GM21717 (cell line): ENCODE measurements around the gene SMYD3.
"Not testable (repeated sequence)": the region's sequence is repeated elsewhere in the genome, so short reads cannot be mapped to it uniquely, and the experiment has no call there.

ENCODE experiments used
- ATAC-seq: cut with Tn5 transposase; IDR thresholded peaks from one replicate; pipeline ENCODE4 v1.9.1; 2021; ENCODE audit warnings: mild to moderate bottlenecking, moderate library complexity; ENCODE audit not compliant: unreplicated experiment

Gene SMYD3

GRCh38 chr1:245978915-245979314 is 528.2 kb downstream of the SMYD3 start:
- ATAC-seq = no peak

DNA sequence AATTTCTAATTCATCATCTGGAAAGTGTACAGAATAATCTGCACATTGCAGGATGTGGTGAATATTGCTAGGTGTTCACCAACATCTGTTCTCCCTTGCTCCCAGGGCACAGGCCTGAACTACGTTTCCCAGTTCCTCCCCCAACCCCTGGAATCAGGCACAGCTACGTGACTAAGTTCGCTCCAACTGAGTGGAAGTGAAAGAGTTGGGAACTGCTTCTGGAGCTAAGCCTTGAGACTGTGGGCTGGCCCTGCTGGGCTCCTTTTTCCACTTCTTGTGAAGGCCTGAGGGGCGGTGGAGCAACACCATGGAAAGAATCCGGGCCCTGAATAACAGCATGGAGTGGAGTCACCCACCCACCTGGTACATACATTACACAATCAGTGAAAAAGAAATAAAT is 534.6 kb downstream of the SMYD3 start:
- no peak for ATAC-seq

GRCh38 chr1:245971711-245972085 is 535.4 kb downstream of the SMYD3 start:
- no peak for ATAC-seq

GRCh38 chr1:245971076-245971710 is 535.9 kb downstream of the SMYD3 start:
- ATAC-seq = not testable (repeated sequence)

- ATAC-seq = no peak
Observed at GRCh38 chr1:245969283-245969682, 537.8 kb downstream of the SMYD3 start.

DNA sequence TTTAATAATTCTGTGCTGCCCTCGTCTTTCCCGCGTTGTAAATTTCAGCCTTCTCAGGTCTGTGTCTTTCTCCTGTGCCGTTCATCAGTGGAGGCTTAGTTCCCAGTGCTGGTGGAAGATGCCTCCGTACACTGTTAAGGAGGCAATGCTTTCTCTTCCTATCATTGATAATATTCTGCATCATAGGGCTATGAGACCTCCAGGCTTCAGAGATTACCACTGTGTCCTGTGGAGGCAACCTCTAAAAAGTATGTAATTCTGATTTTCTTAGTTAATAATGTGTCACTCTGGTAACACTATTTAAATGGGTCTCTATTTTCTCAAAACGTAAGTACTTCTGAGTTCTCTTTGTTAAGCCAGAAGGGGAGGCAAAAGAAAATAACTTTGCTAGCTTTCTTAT is 538.3 kb downstream of the SMYD3 start:
- ATAC-seq = no peak

DNA sequence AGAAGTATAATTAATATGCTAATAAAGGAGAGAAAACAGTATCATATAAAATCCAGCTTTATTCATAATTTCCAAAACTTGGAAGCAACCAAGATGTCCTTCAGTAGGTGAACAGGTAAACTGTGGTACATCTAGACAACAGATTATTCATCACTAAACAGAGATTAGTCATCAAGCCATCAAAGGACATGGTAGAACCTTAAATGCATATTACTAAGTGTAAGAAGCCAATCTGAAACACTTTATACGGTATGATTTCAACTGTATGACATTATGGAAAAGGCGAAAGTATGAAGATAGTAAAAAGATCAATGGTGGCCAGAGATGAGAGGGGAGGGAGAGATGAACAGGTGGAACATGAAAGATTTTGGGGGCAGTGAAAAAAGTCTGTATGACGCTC is 541.7 kb downstream of the SMYD3 start:
- ATAC-seq = no peak

- ATAC-seq = no peak
Observed at GRCh38 chr1:245963649-245964048, 543.4 kb downstream of the SMYD3 start.

- no peak for ATAC-seq
Observed at GRCh38 chr1:245962453-245962852, 544.6 kb downstream of the SMYD3 start.

DNA sequence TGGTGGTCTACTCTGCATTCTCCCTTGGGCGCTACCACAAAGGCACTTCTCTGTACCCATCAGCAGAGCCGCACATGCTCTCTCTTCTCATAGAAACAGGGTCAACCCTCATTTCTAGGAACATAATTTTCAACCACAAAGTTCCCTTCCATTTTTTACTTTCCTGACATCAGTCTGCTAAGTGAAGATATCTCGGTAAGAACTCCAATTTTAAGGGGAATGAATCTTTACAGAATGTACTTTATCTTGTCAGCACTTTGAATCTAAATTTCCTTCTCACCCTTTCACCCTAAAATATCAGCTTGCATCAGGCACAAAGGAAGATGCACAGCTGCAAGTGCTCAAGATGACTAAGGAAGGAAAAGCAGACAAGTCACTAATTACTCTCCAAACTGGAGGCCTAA is 545.9 kb downstream of the SMYD3 start:
- ATAC-seq = no peak

GRCh38 chr1:245960171-245960570 is 546.9 kb downstream of the SMYD3 start:
- ATAC-seq = no peak

GRCh38 chr1:245958016-245958415 is 549.1 kb downstream of the SMYD3 start:
- no peak for ATAC-seq

- ATAC-seq = no peak
Observed at GRCh38 chr1:245957427-245957826, 549.7 kb downstream of the SMYD3 start.

DNA sequence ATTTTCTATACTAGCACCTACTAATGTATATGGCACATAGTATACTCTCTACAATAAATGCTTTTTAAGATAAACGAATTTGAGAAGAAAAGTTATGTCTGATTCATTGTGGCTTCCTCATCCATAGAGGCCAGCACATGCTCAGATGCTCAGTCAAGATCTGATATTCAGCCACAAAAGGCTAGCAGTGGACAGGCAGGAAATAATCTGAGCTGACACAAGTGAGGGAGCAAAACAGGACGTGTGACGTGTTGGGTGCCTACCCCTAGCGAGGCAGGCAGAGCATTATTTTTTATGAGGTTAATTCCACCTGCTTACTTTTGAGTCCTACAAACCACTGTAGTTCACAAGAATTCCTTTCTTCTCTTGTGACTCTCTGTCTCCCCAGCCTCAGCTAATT is 550.9 kb downstream of the SMYD3 start:
- ATAC-seq = no peak

GRCh38 chr1:245953876-245954660 is 553.0 kb downstream of the SMYD3 start:
- peak; percentile 66 for ATAC-seq

DNA sequence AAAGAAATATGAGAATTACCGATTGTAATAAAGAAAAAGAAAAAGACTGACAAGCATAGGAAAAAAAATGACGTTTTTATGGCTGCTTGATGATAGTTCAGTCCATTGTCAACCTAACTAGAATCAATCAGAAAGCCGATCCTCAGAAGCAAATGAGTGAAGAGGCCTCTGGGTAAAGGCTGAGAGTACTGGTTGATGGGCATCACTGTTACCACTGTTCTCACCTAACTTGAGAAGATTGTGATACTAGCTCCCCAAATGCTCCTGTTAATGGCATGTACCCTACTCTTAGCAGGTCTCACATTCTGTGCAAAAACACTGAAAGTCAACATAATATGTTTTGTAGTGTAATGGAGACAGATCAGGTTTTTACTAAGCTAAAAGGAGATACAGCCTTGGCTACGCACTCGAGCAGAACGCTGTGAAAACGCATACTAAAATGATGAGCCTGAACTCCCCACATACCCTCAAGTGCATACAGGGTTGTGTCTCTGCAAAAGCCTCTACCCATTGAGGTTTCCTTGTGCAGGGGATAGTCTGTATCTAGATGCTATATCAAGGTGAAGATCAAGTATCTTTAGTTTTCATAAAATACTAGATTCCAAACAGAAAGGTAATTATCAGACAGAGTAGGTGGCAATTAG is 554.6 kb downstream of the SMYD3 start:
- ATAC-seq = no peak

DNA sequence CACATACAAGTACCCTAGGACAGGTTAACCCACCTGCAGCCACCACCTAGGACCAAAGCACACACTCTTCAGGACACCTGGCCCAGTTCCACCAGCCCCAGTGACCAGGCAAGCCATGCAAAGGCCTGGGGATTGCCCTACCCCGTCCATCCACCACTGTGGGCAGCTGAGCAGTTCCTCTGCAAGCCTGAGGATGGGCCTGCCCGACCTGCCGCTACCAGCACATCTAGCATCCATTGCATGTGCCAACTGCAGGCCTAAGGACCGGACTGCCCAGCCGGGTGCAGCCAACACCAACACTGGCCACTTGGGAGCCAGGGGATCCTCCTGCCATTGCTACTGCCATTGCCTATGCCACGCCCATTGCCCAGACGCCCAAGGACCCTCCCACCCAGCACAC is 558.3 kb downstream of the SMYD3 start:
- ATAC-seq = no peak

GRCh38 chr1:245946905-245947304 is 560.2 kb downstream of the SMYD3 start:
- ATAC-seq = no peak

DNA sequence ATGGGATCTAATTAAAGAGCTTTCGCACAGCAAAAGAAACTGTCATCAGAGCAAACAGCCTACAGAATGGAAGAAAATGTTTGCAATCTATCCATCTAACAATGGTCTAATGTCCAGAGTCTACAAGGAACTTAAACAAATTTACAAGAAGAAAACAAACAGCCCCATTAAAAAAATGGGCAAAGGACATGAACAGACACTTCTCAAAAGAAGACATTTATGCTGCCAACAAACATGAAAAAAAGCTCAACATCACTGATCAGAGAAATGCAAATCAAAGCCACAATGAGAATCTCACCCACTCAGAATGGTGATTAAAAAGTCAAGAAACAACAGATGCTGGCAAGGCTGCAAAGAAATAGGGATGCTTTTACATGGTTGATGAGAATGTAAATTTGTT is 561.9 kb downstream of the SMYD3 start:
- not testable (repeated sequence) for ATAC-seq

DNA sequence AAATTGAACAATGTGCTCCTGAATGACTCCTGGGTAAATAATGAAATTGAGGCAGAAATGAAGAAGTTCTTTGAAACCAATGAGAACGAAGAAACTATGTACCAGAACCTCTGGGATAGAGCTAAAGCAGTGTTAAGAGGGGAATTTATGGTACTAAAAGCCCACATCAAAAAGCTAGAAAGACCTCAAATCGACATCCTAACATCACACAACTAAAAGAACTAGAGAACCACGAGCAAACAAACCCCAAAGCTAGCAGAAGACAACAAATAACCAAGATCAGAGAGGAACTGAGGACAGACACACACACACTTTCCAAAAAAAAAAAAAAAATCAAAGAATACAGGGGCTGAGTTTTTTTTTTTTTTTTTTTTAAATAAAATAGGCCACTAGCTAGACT is 564.2 kb downstream of the SMYD3 start:
- ATAC-seq = no peak

GRCh38 chr1:245941771-245942170 is 565.3 kb downstream of the SMYD3 start:
- ATAC-seq = not testable (repeated sequence)

GRCh38 chr1:245939756-245940345 is 567.2 kb downstream of the SMYD3 start:
- ATAC-seq = no peak
